Fibroblast of lung (primary cell): ENCODE data around the gene SLC6A9. TPM values are rescaled to one million over a fixed set of nuclear protein-coding genes. Genes with fewer than 3 reads are reported as not detected.

Experiments used
- DNase-seq, 2 donors: peaks; one replicate each; pipeline versions ENCODE4 v3.0.0 to v3.0.0-alpha.2; 2010; ENCODE audit warnings: low read depth in 2 of 2
- H2AFZ ChIP-seq: 2 replicates; pipeline ENCODE4 v1.5.1; 2012; ENCODE audit warnings: low read length, control low read depth, inconsistent platforms
- H3K27ac ChIP-seq: 2 replicates; pipeline ENCODE4 v1.5.1; 2011; ENCODE audit warnings: low read length, control low read depth; ENCODE audit not compliant: insufficient read depth
- H3K27me3 ChIP-seq: 2 replicates; pipeline ENCODE4 v1.5.1; 2011; ENCODE audit warnings: mild to moderate bottlenecking, low read length; ENCODE audit not compliant: control insufficient read depth, insufficient read depth
- H3K36me3 ChIP-seq: 2 replicates; pipeline ENCODE4 v1.5.1; 2011; ENCODE audit warnings: low read length; ENCODE audit not compliant: control insufficient read depth, insufficient read depth
- H3K4me1 ChIP-seq: 2 replicates; pipeline ENCODE4 v1.5.1; 2011; ENCODE audit warnings: low read length; ENCODE audit not compliant: control insufficient read depth, insufficient read depth; ENCODE audit errors: extremely low read depth
- H3K4me2 ChIP-seq: 2 replicates; pipeline ENCODE4 v1.5.1; 2011; ENCODE audit warnings: low read length, control low read depth; ENCODE audit not compliant: insufficient read depth; ENCODE audit errors: extremely low read depth
- H3K4me3 ChIP-seq, 4 experiments: fragments of 200-600 bp in 1 of 4; sonication (generic) in 1 of 4; replicated peaks in 1 of 4; 2 replicates each; pipeline ENCODE4 v1.5.1; 2011 to 2016; ENCODE audit warnings: low read length in 4 of 4, low read depth in 3 of 4, mild to moderate bottlenecking in 3 of 4, control low read depth in 2 of 4, inconsistent platforms in 1 of 4, mixed read lengths in 1 of 4; ENCODE audit not compliant: insufficient read depth in 1 of 4; ENCODE audit errors: control extremely low read depth in 1 of 4
- H3K79me2 ChIP-seq: 2 replicates; pipeline ENCODE4 v1.5.1; 2012; ENCODE audit warnings: mild to moderate bottlenecking, low read length, inconsistent platforms; ENCODE audit not compliant: control insufficient read depth, insufficient read depth
- H3K9ac ChIP-seq: 2 replicates; pipeline ENCODE4 v1.5.1; 2011; ENCODE audit warnings: mild to moderate bottlenecking, low read length, control low read depth; ENCODE audit not compliant: insufficient read depth
- H3K9me3 ChIP-seq: 2 replicates; pipeline ENCODE4 v1.5.1; 2012; ENCODE audit warnings: low read depth, low read length; ENCODE audit not compliant: control insufficient read depth, insufficient read depth
- H4K20me1 ChIP-seq: 2 replicates; pipeline ENCODE4 v1.5.1; 2011; ENCODE audit warnings: low read length; ENCODE audit not compliant: control insufficient read depth, insufficient read depth; ENCODE audit errors: extremely low read depth
- CTCF ChIP-seq, 2 donors: IDR thresholded peaks in 1 of 2; conservative IDR thresholded peaks in 1 of 2; 1 replicate in 1 of 2; 2 replicates in 1 of 2; pipeline ENCODE4 v1.5.1; 2011 to 2012; ENCODE audit warnings: low read length in 2 of 2, control low read depth in 1 of 2, inconsistent platforms in 1 of 2, low read depth in 1 of 2, mild to moderate bottlenecking in 1 of 2
- EZH2 ChIP-seq: IDR thresholded peaks from 2 replicates; pipeline ENCODE4 v1.5.1; 2012; ENCODE audit warnings: low read length, control low read depth, mild to moderate bottlenecking; ENCODE audit errors: missing control alignments
- polyA minus RNA-seq: library from RNA; depleted of rRNA, polyadenylated mRNA; stranded (reverse); fragments of >200 nt; gene quantifications from 2 replicates; pipeline ENCODE4 v1.2.3, GENCODE V29; 2011; ENCODE audit warnings: low replicate concordance
- polyA plus RNA-seq, 2 donors: library from polyadenylated mRNA; depleted of rRNA in 1 of 2; stranded (reverse) in 1 of 2; unstranded in 1 of 2; fragments of >200 nt; gene quantifications; 2 replicates each; pipeline ENCODE4 v1.2.1, GENCODE V29; 2011 to 2012; ENCODE audit warnings: missing spikeins in 1 of 2
- total RNA-seq: library from RNA; depleted of rRNA; stranded (reverse); fragments of >200 nt; gene quantifications from 2 replicates; pipeline ENCODE4 v1.2.1, GENCODE V29; 2014

Gene SLC6A9
- total RNA-seq: 13.6 and 19.5 TPM in 2 replicates
- polyA plus RNA-seq: 3.3 and 3.4 TPM in 2 replicates
- polyA plus RNA-seq (2012): 5.4 and 7.3 TPM in 2 replicates
- 16.0 and 30.7 TPM in 2 replicates for polyA minus RNA-seq

GRCh38 chr1:44031252-44032169 lies at the start of gene SLC6A9:
Gene SLC6A9 (minus strand): TSS chr1:44031462. CDS start chr1:44024277, 7,185 bp downstream.
- Histone ChIP-seq H3K9ac (peak within 1 kb of the TSS; percentile 54), H3K27me3 (no peaks in the 10 kb centered on the region), H3K4me3 (peak within 1 kb of the TSS; percentile 51 to 76 (median 72)), H3K36me3 (no peaks in the 10 kb centered on the region), H3K4me1 (peaks cover 17% of the 10 kb centered on the region), H4K20me1 (no peaks in the 10 kb centered on the region), H3K4me2 (peak within 1 kb of the TSS; percentile 76), H3K9me3 (no peaks in the 10 kb centered on the region), H3K27ac (peak within 1 kb of the TSS; percentile 40), H3K79me2 (no peaks in the 10 kb centered on the region), H2AFZ (peak within 1 kb of the TSS; percentile 43)
- TF ChIP-seq EZH2 (no peak), CTCF (conservative IDR thresholded peaks at IDR 0.05 in 1 of 2, IDR thresholded peaks at IDR 0.05 in 1 of 2; ENCODE audit: low read depth in 1 of 2, low read length in 2 of 2) (no peak)
- DNase-seq: peak; percentile 81 to 87

- no peak overlapping the region for H3K4me2 ChIP-seq
- no peak for TF ChIP-seq CTCF (conservative IDR thresholded peaks at IDR 0.05 in 1 of 2, IDR thresholded peaks at IDR 0.05 in 1 of 2; ENCODE audit: low read depth in 1 of 2, low read length in 2 of 2)
- TF ChIP-seq EZH2: no peak
- H3K9ac ChIP-seq: no peak overlapping the region
- no peaks in the 10 kb centered on the region for H3K9me3 ChIP-seq
- H3K36me3 ChIP-seq: no peaks in the 10 kb centered on the region
- H2AFZ ChIP-seq: no peak overlapping the region
- no peaks in the 10 kb centered on the region for H4K20me1 ChIP-seq
- DNase-seq: no peak
- no peak overlapping the region for H3K4me3 ChIP-seq
- H3K27ac ChIP-seq: no peak overlapping the region
- no peaks in the 10 kb centered on the region for H3K4me1 ChIP-seq
- no peaks in the 10 kb centered on the region for H3K27me3 ChIP-seq
- no peaks in the 10 kb centered on the region for H3K79me2 ChIP-seq
These were observed 48.3 kb upstream of the SLC6A9 start for GRCh38 chr1:44079566-44079965.

DNA sequence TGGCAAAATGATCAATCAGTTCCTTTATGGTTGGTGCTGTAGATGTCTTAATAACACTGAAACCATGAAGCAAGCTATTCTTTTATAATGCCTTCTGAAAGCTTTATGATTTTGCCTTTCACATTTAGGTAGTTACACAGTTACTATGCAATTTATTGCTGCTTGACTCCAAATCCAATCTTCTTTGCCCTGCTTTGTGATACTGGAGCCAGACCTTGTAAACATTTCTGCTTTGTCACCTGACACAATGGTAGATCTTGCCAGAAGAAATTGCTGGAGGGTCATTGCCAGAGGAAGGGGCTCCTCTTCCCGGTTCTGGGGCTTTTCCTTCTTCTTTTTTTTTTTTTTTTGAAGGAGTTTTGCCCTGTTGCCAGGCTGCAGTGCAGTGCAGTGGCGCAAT lies 46.8 kb upstream of the SLC6A9 start:
- H2AFZ ChIP-seq: no peak overlapping the region
- H3K4me1 ChIP-seq: no peaks in the 10 kb centered on the region
- H3K79me2 ChIP-seq: no peaks in the 10 kb centered on the region
- H3K36me3 ChIP-seq: no peaks in the 10 kb centered on the region
- no peak overlapping the region for H3K4me2 ChIP-seq
- no peaks in the 10 kb centered on the region for H4K20me1 ChIP-seq
- H3K27me3 ChIP-seq: no peaks in the 10 kb centered on the region
- no peak overlapping the region for H3K4me3 ChIP-seq
- no peak for DNase-seq
- no peak overlapping the region for H3K27ac ChIP-seq
- H3K9me3 ChIP-seq: no peaks in the 10 kb centered on the region
- TF ChIP-seq CTCF (conservative IDR thresholded peaks at IDR 0.05 in 1 of 2, IDR thresholded peaks at IDR 0.05 in 1 of 2; ENCODE audit: low read depth in 1 of 2, low read length in 2 of 2) (no peak), EZH2 (no peak)
- H3K9ac ChIP-seq: no peak overlapping the region
